Thyroid gland (tissue), 4 donors: ENCODE results near the gene PMEPA1. TPM values are rescaled to one million over a fixed set of nuclear protein-coding genes. Genes with fewer than 3 reads are reported as not detected.

Source experiments
- DNase-seq, 2 donors: peaks; one replicate each; pipeline ENCODE4 v3.0.0-alpha.2; 2019
- H3K27ac ChIP-seq, 3 donors: fragments of 200-600 bp; sonication (generic); 1 replicate in 2 of 3; 2 replicates in 1 of 3; pipeline ENCODE4 v1.5.1; 2016 to 2019; ENCODE audit warnings: mild to moderate bottlenecking in 1 of 3, moderate library complexity in 1 of 3
- H3K27me3 ChIP-seq: fragments of 200-600 bp; sonication (generic); one replicate; pipeline ENCODE4 v1.5.1; 2019
- H3K36me3 ChIP-seq, 2 donors: fragments of 200-600 bp; sonication (generic); one replicate each; pipeline ENCODE4 v1.5.1; 2016 to 2019
- H3K4me1 ChIP-seq, 2 donors: fragments of 200-600 bp; sonication (generic); one replicate each; pipeline ENCODE4 v1.5.1; 2017 to 2019
- H3K4me3 ChIP-seq, 3 donors: fragments of 200-600 bp; sonication (generic); replicated peaks in 1 of 3; 1 replicate in 2 of 3; 2 replicates in 1 of 3; pipeline ENCODE4 v1.5.1; 2016; ENCODE audit warnings: mild to moderate bottlenecking in 1 of 3
- H3K9me3 ChIP-seq: fragments of 200-600 bp; sonication (generic); one replicate; pipeline ENCODE4 v1.5.1; 2017
- POLR2A ChIP-seq, 2 donors: fragments of 450-650 bp; IDR thresholded peaks; one replicate each; pipeline ENCODE4 v1.6.1; 2017; ENCODE audit warnings: antibody characterized with exemption in 2 of 2, mild to moderate bottlenecking in 2 of 2, moderate library complexity in 1 of 2
- WGBS, 2 donors: methylation state at CpG; one replicate each; pipeline ENCODE4 v1.1.5; 2017; 5-methylcytosine and 5-hydroxymethylcytosine counted together
- intact Hi-C: fragments of 100-400 bp; cut with DNase I; formaldehyde crosslinking; loops from one replicate; pipeline ENCODE4 v1.15.1; 2023
- total RNA-seq, 4 donors: library from RNA; depleted of rRNA; stranded (reverse); fragments of >200 nt; gene quantifications; one replicate each; pipeline ENCODE4 v1.2.3, GENCODE V29; 2016
- TF ChIP-seq, protein P1 (sequence below), 6 experiments: fragments of 200-600 bp in 3 of 6; fragments of 450-650 bp in 3 of 6; sonication (generic) in 3 of 6; IDR thresholded peaks; one replicate each; pipeline ENCODE4 v1.5.1; 2016 to 2019; ENCODE audit warnings: antibody characterized with exemption in 6 of 6, mild to moderate bottlenecking in 2 of 6, inconsistent platforms in 1 of 6, moderate library complexity in 1 of 6

Gene PMEPA1
- total RNA-seq, 4 donors from 2014 or later: 6.5 to 12.6 (median 8.3) TPM

DNA sequence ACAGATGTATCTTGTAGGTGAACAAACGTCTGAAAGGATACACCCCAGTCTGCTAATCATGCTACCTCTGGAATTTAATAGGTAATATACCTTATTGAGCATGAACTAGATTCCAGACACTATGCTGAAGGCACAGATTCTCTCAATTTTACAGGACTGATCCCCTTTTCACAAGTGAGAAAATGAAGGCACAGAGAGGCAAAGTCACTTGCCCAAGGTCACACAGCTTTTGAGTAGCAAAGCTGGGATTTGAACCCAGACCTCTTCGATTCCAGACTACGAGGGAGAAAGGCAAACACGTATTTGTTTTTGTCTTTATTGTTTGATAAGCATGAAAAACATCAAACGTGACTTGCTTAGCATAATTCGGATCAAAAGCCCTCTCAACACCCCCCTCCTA, 34.4 kb upstream of the PMEPA1 start:
- no peaks in the 10 kb centered on the region for H3K27me3 ChIP-seq
- intact Hi-C loops: no loop called here
- no peaks in the 10 kb centered on the region for H3K9me3 ChIP-seq
- no peak overlapping the region for H3K4me3 ChIP-seq
- DNase-seq: no peak
- H3K27ac ChIP-seq: no peak overlapping the region
- H3K4me1 ChIP-seq: peaks cover 3 to 16% of the 10 kb centered on the region in 2 donors
- no peaks in the 10 kb centered on the region for H3K36me3 ChIP-seq
- 84 to 89% methylated on average over 6 of the region's 6 CpGs for WGBS, 2 donors
- TF ChIP-seq POLR2A (IDR thresholded peaks at IDR 0.05): no peak
- TF ChIP-seq, protein P1, sequence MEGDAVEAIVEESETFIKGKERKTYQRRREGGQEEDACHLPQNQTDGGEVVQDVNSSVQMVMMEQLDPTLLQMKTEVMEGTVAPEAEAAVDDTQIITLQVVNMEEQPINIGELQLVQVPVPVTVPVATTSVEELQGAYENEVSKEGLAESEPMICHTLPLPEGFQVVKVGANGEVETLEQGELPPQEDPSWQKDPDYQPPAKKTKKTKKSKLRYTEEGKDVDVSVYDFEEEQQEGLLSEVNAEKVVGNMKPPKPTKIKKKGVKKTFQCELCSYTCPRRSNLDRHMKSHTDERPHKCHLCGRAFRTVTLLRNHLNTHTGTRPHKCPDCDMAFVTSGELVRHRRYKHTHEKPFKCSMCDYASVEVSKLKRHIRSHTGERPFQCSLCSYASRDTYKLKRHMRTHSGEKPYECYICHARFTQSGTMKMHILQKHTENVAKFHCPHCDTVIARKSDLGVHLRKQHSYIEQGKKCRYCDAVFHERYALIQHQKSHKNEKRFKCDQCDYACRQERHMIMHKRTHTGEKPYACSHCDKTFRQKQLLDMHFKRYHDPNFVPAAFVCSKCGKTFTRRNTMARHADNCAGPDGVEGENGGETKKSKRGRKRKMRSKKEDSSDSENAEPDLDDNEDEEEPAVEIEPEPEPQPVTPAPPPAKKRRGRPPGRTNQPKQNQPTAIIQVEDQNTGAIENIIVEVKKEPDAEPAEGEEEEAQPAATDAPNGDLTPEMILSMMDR (IDR thresholded peaks at IDR 0.05): no peak

DNA sequence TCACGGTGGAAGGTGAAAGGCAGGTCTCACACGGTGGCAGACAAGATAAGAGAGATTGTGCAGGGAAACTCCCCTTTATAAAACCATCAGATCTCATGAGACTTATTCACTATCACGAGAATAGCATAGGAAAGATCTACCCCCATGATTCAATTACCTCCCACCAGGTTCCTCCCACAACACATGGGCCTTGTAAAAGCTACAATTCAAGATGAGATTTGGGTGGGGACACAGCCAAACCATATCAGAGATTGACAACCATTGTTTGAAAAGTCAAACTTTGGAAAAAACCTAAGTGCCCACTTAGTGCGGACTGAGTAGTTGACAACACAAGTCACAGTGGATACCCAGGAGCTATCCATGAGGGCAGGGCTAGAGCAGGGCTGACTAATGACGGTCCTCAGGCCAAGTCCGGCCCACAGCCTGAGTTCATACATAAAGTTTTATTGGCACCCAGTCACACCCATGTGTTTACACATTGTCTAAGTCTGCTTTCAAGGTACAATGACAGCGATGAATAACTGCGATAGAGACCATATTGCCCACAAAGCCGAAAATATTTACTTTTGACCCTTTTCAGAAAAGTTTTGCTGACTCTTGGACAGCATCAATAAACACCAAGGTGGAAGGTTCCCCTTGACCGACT, 33.8 kb upstream of the PMEPA1 start:
- H3K27me3 ChIP-seq: no peaks in the 10 kb centered on the region
- H3K4me3 ChIP-seq: no peak overlapping the region
- no peaks in the 10 kb centered on the region for H3K9me3 ChIP-seq
- no peak overlapping the region for H3K27ac ChIP-seq
- DNase-seq: no peak
- TF ChIP-seq, protein P1 (IDR thresholded peaks at IDR 0.05): no peak
- TF ChIP-seq POLR2A (IDR thresholded peaks at IDR 0.05): no peak
- intact Hi-C loops: no loop called here
- H3K36me3 ChIP-seq: no peaks in the 10 kb centered on the region
- H3K4me1 ChIP-seq: peaks cover 0 to 10% of the 10 kb centered on the region in 2 donors
- WGBS, 2 donors: 81 to 86% methylated on average over 10 of the region's 10 CpGs

- no peak overlapping the region for H3K4me3 ChIP-seq
- H3K27ac ChIP-seq: no peak overlapping the region
- no peaks in the 10 kb centered on the region for H3K9me3 ChIP-seq
- no peaks in the 10 kb centered on the region for H3K36me3 ChIP-seq
- DNase-seq: no peak
- TF ChIP-seq, protein P1 (IDR thresholded peaks at IDR 0.05): no peak
- no peak for TF ChIP-seq POLR2A (IDR thresholded peaks at IDR 0.05)
- no peaks in the 10 kb centered on the region for H3K27me3 ChIP-seq
- H3K4me1 ChIP-seq: peaks cover 0 to under 1% of the 10 kb centered on the region in 2 donors
- WGBS, 2 donors: 73 to 76% methylated on average over 11 of the region's 11 CpGs
- intact Hi-C loops: no loop called here
These were observed 32.8 kb upstream of the PMEPA1 start for GRCh38 chr20:57742507-57743181.

DNA sequence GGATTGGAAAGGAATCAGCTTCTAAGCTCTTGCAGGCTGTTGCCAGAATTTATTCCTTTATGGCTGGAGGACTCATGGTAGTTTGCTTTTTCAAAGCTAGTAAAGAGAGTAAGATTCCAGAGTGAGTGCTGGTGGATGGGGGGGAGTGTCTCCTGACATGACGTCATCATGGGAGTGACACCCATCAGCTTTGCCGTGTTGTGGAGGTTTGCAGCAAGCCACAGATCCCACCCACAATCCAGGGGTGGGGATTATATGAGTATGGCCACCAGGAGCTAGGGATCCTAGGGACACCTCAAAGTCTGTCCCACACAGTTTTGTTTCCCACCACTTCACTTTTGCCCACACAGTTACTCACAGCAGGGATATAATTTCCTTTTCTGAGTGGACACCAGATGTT, 28.7 kb upstream of the PMEPA1 start:
- no peak for DNase-seq
- Histone ChIP-seq H3K27ac (no peak overlapping the region), H3K4me1 (no peaks in the 10 kb centered on the region), H3K9me3 (no peaks in the 10 kb centered on the region), H3K36me3 (no peaks in the 10 kb centered on the region), H3K27me3 (no peaks in the 10 kb centered on the region), H3K4me3 (no peak overlapping the region)
- 26 to 28% methylated on average over 2 of the region's 2 CpGs for WGBS, 2 donors
- intact Hi-C loops: no loop called here
- TF ChIP-seq POLR2A (IDR thresholded peaks at IDR 0.05): no peak
- TF ChIP-seq, protein P1 (IDR thresholded peaks at IDR 0.05): no peak

DNA sequence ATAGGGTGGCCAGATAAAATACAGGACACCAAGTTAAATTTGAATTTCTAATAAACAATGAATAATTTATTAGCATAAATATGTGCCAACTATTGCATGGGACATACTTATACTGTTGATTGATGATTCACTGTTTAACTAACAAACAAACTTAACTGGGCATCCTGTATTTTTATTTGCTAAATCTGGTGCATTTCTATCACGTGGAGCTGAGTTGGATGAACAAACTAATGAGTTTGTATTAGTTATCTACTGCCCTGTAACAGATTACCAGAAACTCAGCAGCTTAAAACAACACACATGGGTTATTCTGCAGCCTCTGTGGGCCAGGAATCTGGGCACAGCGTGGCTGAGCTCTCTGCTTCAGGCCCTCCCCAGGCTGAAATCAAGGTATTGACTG, 28.2 kb upstream of the PMEPA1 start:
- no peak for TF ChIP-seq POLR2A (IDR thresholded peaks at IDR 0.05)
- TF ChIP-seq, protein P1 (IDR thresholded peaks at IDR 0.05): no peak
- Histone ChIP-seq H3K4me3 (no peak overlapping the region), H3K27ac (no peak overlapping the region), H3K4me1 (no peaks in the 10 kb centered on the region), H3K36me3 (no peaks in the 10 kb centered on the region), H3K9me3 (no peaks in the 10 kb centered on the region), H3K27me3 (no peaks in the 10 kb centered on the region)
- intact Hi-C loops: no loop called here
- 47 to 77% methylated on average over 2 of the region's 2 CpGs for WGBS, 2 donors
- no peak for DNase-seq
